Stimulated activated naive CD8-positive, alpha-beta T cell treated with anti-CD3 and anti-CD28 coated beads, Interleukin-15, amount 100 ng/mL, for 72 hours (primary cell): ENCODE measurements around the gene DPH6.

Experiments
- ATAC-seq: fragments of 150-1000 bp; cut with Tn5 transposase; 2 replicates; pipeline ENCODE4 v1.10.0; 2021; ENCODE audit warnings: mild to moderate bottlenecking, moderate library complexity
- DNase-seq, 2 donors: peaks; one replicate each; pipeline ENCODE4 v3.0.0; 2021 to 2022
- H3K27ac Mint-ChIP-seq, 2 donors: one replicate each; pipeline ENCODE4 v1.8.0; 2022; ENCODE audit warnings: mild to moderate bottlenecking in 2 of 2, mixed read lengths in 2 of 2, moderate library complexity in 2 of 2
- H3K27me3 Mint-ChIP-seq: one replicate; pipeline ENCODE4 v1.8.0; 2022; ENCODE audit warnings: mixed read lengths
- H3K4me1 Mint-ChIP-seq: one replicate; pipeline ENCODE4 v1.8.0; 2022; ENCODE audit warnings: mild to moderate bottlenecking, mixed read lengths
- H3K4me3 Mint-ChIP-seq, 2 donors: one replicate each; pipeline ENCODE4 v1.8.0; 2022; ENCODE audit warnings: mild to moderate bottlenecking in 2 of 2, mixed read lengths in 2 of 2, moderate library complexity in 1 of 2
- H3K9me3 Mint-ChIP-seq, 2 donors: one replicate each; pipeline ENCODE4 v1.8.0; 2022; ENCODE audit warnings: mixed read lengths in 2 of 2

DPH6 gene

DNA sequence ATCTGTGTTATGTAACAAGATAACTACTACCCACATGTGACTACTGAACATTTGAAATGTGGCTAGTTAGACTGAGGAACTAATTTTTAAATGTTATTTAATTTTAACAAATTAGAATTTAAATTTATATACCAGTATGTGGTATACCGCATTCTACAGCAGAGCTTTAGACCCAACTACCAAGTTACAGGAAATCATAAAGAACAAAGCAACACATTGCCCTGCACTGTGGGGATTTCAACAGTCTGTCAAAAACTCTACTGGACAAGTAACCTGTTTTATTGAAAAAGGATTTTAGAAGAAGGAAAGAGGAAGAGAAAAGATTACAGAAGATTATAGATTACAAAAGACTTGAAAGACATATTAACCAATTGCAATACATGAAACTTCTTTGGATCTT, 64.9 kb downstream of the DPH6 start:
- DNase-seq (no peak), ATAC-seq (no peak)
- Mint-ChIP-seq H3K27ac (no peak overlapping the region), H3K4me1 (no peaks in the 10 kb centered on the region), H3K27me3 (no peaks in the 10 kb centered on the region), H3K9me3 (peaks cover 4 to 6% of the 10 kb centered on the region in 2 donors), H3K4me3 (no peak overlapping the region)

DNA sequence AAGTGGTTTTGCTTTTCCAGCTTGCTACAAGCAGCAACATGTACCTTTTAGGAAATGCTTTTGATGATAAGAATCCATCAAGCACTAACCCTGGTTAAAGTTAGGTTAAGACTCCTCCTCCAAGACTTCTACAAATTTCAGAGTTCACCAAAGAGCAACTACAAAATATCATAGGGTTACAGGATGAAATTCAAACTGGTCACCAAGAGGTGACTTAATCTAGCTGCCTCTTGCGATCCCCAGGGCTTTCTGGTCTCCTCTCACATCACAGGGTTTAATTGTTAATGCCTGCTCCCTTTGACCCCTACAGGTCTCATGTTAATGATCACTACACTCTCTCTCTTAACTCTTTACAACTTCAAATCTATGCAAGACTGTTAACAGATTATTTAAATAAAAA, 66.5 kb downstream of the DPH6 start:
- Mint-ChIP-seq H3K27ac (no peak overlapping the region), H3K4me1 (no peaks in the 10 kb centered on the region), H3K9me3 (no peaks in the 10 kb centered on the region), H3K27me3 (no peaks in the 10 kb centered on the region), H3K4me3 (no peak overlapping the region)
- no peak for DNase-seq
- no peak for ATAC-seq

DNA sequence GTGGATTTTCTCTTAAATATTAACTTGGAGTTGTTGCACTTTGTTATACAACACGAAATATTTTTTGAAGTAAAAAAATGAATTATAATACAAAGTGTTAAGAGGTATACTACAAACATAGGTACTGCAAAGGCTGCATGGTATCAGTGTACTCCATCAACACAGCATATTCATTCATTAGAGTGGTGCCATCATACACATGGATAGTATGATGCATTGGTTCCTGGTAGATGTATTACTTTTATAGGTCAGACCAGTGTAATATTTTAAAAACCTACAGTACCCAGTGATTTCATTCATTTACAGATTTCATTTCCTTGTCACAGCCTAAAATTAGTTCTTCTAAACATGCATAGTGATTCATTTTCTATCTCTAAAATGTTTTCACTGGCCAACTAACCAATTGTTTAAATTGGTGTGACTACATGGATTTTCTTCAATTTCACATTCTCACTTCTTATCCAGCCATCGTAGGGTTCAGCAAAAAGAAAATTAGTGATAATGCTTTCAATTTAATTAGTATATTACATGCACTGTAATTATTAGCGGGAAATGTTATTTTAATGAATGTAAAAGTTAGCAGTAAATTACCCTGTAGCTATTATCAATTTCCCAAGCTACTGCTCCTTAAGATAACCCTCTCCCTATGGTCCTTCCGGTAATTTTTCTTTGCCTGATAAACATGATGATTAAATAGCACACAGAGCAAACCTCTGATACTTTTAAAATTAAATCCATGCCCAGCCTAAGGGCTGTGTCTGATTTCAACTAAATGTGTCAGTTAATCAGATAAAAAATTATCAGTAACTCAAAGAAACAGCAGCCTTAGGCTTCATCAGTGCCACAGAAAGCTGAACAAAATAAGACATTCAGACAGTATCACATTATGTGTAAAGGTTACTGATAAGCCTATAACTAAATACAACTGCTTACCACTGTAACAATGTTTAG, 68.4 kb downstream of the DPH6 start:
- Mint-ChIP-seq H3K27me3 (no peaks in the 10 kb centered on the region), H3K9me3 (no peaks in the 10 kb centered on the region), H3K27ac (peak overlapping the region in 1 of 2 donors; percentile 91), H3K4me3 (no peak overlapping the region), H3K4me1 (no peaks in the 10 kb centered on the region)
- DNase-seq (no peak), ATAC-seq (no peak)

DNA sequence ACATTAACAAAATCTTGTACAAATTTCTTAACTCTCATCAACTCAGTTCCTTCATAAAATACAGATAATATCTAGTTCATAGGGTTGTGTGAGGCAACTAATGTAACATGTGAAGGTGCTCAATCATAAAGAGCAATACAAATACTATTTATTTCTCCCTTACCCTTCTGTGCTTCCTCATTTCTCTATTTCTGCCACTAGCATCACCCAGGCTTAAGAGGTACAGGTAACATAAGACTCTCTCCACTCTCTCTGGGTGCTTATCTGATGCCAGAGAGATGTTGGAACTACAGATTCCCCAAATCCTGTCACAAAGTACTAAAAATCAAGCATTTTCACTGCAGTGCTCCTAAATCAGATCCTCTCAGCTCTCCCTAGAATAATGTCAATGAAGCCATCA, 74.9 kb downstream of the DPH6 start:
- H3K9me3 Mint-ChIP-seq = no peaks in the 10 kb centered on the region
- H3K27me3 Mint-ChIP-seq = no peaks in the 10 kb centered on the region
- H3K4me3 Mint-ChIP-seq = no peak overlapping the region
- no peak overlapping the region for H3K27ac Mint-ChIP-seq
- DNase-seq (no peak), ATAC-seq (no peak)
- H3K4me1 Mint-ChIP-seq = no peaks in the 10 kb centered on the region

DNA sequence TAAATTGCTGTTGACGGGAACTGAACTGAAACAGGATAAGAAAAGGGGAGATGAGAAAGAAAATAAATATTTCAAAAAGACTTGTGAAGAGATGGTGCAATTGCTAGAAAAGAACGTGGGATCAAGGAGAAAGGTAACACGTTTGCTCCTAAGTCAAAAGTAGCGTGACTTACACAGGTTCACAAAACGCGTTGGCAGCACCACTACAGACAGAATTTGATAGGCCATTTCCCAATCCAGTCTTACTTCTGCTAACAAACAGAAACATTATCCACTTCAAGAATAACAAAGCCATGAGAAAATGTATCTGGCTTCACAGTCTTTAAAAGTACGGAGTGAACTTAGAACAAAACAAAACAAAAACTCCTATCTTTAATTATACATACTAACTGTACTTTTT, 75.5 kb downstream of the DPH6 start:
- no peaks in the 10 kb centered on the region for H3K9me3 Mint-ChIP-seq
- DNase-seq (no peak), ATAC-seq (no peak)
- peak overlapping the region in 1 of 2 donors; percentile 87 for H3K27ac Mint-ChIP-seq
- H3K4me1 Mint-ChIP-seq = no peaks in the 10 kb centered on the region
- H3K4me3 Mint-ChIP-seq = no peak overlapping the region
- no peaks in the 10 kb centered on the region for H3K27me3 Mint-ChIP-seq

DNA sequence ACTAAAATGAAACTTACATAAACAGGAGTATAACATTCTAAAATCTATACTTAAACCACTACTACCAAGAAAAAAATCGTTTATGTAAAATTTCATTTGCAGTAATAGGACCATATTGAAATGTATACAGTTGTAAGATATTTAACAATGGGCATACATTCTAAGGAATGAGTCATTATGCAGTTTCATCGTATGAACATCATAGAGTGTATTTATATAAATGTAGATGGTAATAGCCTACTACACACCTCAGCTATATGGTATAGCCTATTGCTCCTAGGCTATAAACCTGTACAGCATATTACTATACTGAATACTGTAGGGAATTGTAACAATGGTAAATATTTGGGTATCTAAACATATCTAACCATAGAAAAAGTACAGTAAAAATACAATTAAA, 79.5 kb downstream of the DPH6 start:
- Mint-ChIP-seq H3K4me1 (no peaks in the 10 kb centered on the region), H3K27me3 (no peaks in the 10 kb centered on the region), H3K27ac (no peak overlapping the region), H3K4me3 (no peak overlapping the region), H3K9me3 (no peaks in the 10 kb centered on the region)
- ATAC-seq = no peak
- no peak for DNase-seq

DNA sequence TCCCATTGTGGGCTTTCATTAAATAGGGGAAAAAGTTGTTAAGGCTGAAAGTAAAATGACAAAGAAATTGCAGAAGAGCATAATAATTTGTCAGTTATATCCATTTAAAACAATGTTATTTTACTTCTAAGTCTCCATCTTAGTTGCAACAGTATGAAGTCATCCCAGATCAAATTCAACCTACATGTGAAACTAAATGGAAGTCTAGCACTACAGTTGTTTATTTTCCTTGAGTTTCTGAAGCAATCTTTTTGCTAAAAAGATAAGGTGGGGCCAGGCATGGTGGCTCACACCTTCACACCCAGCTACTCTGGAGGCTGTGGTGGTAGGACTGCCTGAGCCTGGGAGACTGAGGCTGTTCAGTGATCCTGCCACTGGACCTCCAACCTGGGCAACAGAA, 80.2 kb downstream of the DPH6 start:
- no peaks in the 10 kb centered on the region for H3K9me3 Mint-ChIP-seq
- DNase-seq = no peak
- no peak for ATAC-seq
- no peaks in the 10 kb centered on the region for H3K4me1 Mint-ChIP-seq
- H3K4me3 Mint-ChIP-seq = no peak overlapping the region
- no peaks in the 10 kb centered on the region for H3K27me3 Mint-ChIP-seq
- no peak overlapping the region for H3K27ac Mint-ChIP-seq

DNA sequence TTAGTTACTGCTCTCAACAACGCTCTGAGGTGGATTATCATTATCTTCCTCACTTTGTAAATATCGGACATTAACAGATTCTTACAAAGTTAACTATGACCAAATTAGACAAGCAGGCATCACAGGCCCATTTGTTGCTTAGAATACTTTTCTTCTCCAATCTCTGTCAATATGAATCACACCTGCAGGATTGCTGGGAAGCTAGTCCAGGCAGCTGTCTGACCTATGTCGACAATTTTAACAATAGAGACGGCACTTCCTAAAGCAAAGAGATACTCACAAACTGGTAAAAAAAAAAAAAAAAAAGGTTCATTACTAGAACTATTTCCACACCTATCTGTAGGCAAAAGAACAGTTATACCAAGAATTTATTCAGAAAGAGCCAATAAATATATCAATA, 85.3 kb downstream of the DPH6 start:
- Mint-ChIP-seq H3K4me3 (no peak overlapping the region), H3K27ac (no peak overlapping the region), H3K27me3 (no peaks in the 10 kb centered on the region), H3K4me1 (no peaks in the 10 kb centered on the region), H3K9me3 (no peaks in the 10 kb centered on the region)
- ATAC-seq (no peak), DNase-seq (no peak)

DNA sequence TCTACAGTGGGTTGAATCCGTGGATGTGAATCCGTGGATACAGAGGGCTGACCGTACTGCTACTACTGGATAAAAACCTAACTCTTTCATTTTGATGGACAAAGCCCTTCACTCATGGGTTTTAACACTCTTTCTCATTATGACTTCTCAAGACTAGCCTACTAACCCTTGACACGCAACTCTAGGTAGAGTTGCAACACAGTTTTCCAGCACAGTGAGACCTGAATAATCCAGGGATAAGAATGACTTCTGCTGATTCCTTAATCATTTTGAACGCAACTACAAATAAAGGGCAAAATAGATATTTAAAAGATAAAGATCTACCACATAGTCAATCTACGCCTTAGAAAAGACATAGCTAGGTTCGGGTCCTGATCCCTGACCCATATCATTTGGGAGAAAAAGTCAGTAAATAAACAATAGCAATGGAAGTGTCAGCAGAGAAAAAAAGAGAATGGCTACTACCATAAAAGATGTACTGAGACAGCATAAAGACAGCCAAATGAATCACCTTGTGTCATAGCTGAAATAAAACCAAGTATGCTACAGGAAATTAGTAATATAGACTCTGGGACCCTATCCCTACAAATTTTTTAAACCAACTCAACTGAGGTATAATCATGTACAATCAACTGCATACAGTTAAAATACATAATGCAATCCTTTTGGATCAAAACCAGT, 87.6 kb downstream of the DPH6 start:
- ATAC-seq (no peak), DNase-seq (no peak)
- peak overlapping the region in 1 of 2 donors; percentile 62 for H3K27ac Mint-ChIP-seq
- H3K9me3 Mint-ChIP-seq = no peaks in the 10 kb centered on the region
- no peak overlapping the region for H3K4me3 Mint-ChIP-seq
- H3K27me3 Mint-ChIP-seq = no peaks in the 10 kb centered on the region
- no peaks in the 10 kb centered on the region for H3K4me1 Mint-ChIP-seq

DNA sequence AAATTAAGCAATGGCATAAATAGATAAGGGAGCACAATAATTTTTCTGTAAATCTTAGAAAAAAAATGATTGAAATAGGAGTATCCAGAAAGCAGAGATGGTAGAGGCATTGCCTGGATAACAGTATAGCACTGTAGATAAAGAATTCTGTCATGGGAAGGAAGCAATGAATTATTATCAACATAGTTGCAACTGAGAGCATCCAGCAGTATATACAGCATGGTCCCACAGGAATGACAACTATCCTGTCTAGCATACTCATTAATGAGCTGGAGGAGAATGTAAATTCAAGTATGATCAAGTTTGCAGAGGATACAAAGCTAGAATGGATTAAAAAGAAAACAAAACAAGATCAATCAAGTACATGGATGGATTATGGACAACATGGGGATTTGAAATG, 90.8 kb downstream of the DPH6 start:
- no peaks in the 10 kb centered on the region for H3K9me3 Mint-ChIP-seq
- H3K27ac Mint-ChIP-seq = no peak overlapping the region
- H3K4me3 Mint-ChIP-seq = no peak overlapping the region
- no peaks in the 10 kb centered on the region for H3K27me3 Mint-ChIP-seq
- ATAC-seq (no peak), DNase-seq (no peak)
- no peaks in the 10 kb centered on the region for H3K4me1 Mint-ChIP-seq

DNA sequence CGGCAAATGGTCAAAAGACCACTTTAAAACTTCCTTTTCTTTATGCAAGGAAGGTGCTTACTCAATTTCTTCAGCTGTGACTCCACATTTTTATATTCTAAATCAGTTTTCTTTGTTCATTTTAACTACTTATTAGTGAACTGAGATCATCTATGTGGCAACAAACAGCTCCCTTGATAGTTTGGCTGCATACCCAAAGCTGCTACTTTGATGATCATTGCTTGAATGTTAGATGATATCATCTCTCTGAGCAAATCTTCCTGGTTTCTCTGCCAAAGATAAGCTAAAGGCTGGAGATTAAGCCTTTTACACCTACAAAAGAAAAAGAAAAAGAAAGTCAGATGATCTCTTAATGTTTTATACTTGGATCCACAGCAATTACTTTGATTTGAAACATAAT, 95.5 kb downstream of the DPH6 start:
- no peaks in the 10 kb centered on the region for H3K27me3 Mint-ChIP-seq
- no peaks in the 10 kb centered on the region for H3K9me3 Mint-ChIP-seq
- no peak overlapping the region for H3K27ac Mint-ChIP-seq
- DNase-seq (no peak), ATAC-seq (no peak)
- H3K4me1 Mint-ChIP-seq = no peaks in the 10 kb centered on the region
- no peak overlapping the region for H3K4me3 Mint-ChIP-seq

DNA sequence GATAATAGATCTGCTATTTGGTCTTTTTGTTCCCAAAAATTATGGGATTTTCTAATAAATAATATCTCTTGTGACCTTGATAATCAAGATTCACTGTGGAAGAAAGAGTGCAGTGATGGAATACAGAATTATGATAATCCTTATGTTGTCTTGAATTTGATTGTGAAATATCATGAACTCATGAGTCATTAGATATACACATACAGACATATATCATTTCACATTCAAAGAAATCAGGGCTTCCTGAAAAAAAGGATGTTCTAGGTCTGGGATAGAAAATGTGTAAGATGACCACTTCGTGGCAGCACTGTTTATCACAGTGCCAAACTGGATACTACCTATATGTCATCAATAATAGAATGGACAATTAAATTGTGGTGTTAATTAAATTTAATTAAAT, 97.7 kb downstream of the DPH6 start:
- ATAC-seq = no peak
- no peaks in the 10 kb centered on the region for H3K27me3 Mint-ChIP-seq
- H3K9me3 Mint-ChIP-seq = no peaks in the 10 kb centered on the region
- H3K27ac Mint-ChIP-seq = no peak overlapping the region
- DNase-seq = no peak
- no peaks in the 10 kb centered on the region for H3K4me1 Mint-ChIP-seq
- H3K4me3 Mint-ChIP-seq = no peak overlapping the region

DNA sequence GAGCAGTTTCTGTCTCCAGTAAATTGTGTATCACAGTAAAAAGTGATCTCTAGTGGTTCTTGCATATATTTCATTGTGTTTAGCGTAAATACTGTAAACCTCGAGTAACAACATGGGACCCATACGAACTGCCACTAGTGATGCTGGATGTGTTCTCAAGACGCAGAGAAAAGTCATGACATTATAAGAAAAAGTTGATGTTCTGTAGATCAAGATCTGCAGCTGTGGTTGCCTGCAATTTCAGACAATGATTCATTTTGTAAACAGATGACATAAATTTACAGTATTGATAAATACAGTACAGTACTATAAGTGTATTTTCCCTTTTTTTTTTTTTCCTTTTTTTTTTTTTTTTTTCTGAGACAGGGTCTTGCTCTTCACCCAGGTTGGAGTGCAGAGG, 100.1 kb downstream of the DPH6 start:
- no peaks in the 10 kb centered on the region for H3K4me1 Mint-ChIP-seq
- ATAC-seq (no peak), DNase-seq (no peak)
- H3K27ac Mint-ChIP-seq = no peak overlapping the region
- H3K9me3 Mint-ChIP-seq = no peaks in the 10 kb centered on the region
- no peak overlapping the region for H3K4me3 Mint-ChIP-seq
- H3K27me3 Mint-ChIP-seq = no peaks in the 10 kb centered on the region

DNA sequence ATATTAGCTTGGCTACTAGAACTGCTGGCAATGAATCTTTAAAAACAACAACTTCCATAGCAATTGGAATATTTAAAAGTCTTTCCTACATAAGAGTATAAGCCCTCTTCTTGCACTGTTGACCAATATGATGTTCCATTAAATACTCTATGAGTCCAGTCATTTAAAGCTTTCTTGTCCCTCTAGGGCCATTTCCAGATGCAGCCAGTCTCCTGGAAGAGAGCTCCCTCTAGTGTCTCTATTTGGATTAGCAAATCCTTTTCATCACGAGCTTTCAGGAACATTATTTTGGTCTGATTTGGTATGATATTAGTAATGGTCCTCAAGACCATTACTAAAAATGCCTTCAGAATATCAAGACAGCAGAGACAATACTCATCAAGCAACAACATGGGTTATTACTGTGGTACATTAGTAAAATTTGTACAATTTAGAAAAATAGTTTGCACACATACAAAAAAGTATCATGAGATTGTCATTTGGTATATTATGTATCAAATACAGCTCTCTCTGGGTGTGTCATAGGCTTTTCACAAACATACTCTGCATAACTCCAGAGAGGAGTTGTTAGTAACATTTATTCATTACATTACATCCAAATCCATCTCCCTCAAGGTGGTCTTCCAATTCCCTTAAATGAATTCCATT, 101.3 kb downstream of the DPH6 start:
- H3K27ac Mint-ChIP-seq = no peak overlapping the region
- no peaks in the 10 kb centered on the region for H3K27me3 Mint-ChIP-seq
- H3K4me3 Mint-ChIP-seq = no peak overlapping the region
- DNase-seq (no peak), ATAC-seq (no peak)
- H3K9me3 Mint-ChIP-seq = no peaks in the 10 kb centered on the region
- H3K4me1 Mint-ChIP-seq = no peaks in the 10 kb centered on the region

DNA sequence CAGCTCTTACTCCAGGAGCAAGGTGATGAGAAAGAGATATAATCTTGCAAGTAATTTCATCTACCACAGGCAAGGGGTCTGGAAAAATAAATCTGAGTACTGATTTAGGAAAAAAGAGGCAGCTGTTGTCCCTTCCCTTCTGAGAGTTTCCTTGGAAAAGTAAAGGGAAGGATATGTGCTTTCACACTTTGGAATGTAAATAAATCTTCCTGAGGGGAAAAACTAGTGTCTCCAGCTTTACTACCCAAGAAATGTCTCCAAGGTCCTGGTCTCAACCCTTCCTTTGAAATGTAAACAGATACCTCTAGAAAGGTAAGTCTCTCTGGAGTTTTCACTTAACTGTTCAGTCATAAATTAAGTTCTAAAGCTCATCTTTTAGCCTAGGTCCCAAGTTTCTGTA, 102.6 kb downstream of the DPH6 start:
- no peak overlapping the region for H3K27ac Mint-ChIP-seq
- ATAC-seq (no peak), DNase-seq (no peak)
- no peaks in the 10 kb centered on the region for H3K4me1 Mint-ChIP-seq
- H3K9me3 Mint-ChIP-seq = no peaks in the 10 kb centered on the region
- H3K27me3 Mint-ChIP-seq = no peaks in the 10 kb centered on the region
- no peak overlapping the region for H3K4me3 Mint-ChIP-seq

DNA sequence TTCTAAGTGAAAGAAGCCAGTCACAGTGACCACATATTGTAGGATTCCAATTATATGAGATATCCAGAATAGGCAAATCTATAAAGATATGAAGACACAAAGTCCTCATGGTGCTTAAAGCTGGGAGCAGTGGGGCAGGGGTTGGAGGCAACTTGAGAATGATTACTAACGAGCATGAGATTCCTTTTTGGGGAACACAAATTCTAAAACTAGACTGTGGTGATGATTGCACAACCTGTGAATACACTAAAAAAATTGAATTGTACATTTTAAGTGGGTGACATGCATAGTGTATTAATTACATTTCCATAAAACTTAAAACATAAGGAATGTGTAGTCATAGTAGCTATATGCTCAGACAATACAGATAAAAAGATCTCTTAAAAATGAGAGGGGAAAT, 103.2 kb downstream of the DPH6 start:
- Mint-ChIP-seq H3K27ac (no peak overlapping the region), H3K4me1 (no peaks in the 10 kb centered on the region), H3K9me3 (no peaks in the 10 kb centered on the region), H3K4me3 (no peak overlapping the region), H3K27me3 (no peaks in the 10 kb centered on the region)
- DNase-seq = no peak
- no peak for ATAC-seq
